ENCODE results near the gene PPP4R2. TPM values are rescaled to one million over a fixed set of nuclear protein-coding genes. Genes with fewer than 3 reads are reported as not detected.
A peak's percentile ranks its signal among the peaks of the same experiment; 100 is the strongest.

The PPP4R2 gene
- total RNA-seq, 1 donor: 105 TPM

DNA sequence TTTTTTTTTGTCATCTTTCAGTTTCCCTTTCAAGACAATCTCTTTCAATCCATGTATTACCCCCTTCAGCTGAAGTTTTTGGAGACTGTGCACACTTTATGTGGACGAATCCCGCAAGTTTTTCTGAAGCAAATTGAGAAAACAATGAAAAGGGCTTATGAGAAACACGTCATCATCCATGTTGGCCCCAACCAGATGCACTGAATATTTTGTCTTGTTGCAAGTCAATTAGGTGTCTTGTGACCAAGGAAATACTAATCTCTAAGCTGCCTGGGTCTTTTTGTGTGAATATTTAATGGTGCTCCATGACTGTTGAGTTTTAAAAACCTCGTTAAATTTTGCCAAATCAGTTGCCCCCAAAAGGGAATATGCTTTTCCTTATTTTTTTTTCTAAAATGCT, 21.7 kb upstream of the PPP4R2 start:
- H3K4me3 ChIP-seq (ENCODE audit: low read depth, low read length): no peak overlapping the region
- TF ChIP-seq, protein P1, sequence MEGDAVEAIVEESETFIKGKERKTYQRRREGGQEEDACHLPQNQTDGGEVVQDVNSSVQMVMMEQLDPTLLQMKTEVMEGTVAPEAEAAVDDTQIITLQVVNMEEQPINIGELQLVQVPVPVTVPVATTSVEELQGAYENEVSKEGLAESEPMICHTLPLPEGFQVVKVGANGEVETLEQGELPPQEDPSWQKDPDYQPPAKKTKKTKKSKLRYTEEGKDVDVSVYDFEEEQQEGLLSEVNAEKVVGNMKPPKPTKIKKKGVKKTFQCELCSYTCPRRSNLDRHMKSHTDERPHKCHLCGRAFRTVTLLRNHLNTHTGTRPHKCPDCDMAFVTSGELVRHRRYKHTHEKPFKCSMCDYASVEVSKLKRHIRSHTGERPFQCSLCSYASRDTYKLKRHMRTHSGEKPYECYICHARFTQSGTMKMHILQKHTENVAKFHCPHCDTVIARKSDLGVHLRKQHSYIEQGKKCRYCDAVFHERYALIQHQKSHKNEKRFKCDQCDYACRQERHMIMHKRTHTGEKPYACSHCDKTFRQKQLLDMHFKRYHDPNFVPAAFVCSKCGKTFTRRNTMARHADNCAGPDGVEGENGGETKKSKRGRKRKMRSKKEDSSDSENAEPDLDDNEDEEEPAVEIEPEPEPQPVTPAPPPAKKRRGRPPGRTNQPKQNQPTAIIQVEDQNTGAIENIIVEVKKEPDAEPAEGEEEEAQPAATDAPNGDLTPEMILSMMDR (IDR thresholded peaks at IDR 0.05; ENCODE audit: insufficient read depth, low read depth, low read length): no peak
- DNase-seq (ENCODE audit: low read depth): no peak

DNA sequence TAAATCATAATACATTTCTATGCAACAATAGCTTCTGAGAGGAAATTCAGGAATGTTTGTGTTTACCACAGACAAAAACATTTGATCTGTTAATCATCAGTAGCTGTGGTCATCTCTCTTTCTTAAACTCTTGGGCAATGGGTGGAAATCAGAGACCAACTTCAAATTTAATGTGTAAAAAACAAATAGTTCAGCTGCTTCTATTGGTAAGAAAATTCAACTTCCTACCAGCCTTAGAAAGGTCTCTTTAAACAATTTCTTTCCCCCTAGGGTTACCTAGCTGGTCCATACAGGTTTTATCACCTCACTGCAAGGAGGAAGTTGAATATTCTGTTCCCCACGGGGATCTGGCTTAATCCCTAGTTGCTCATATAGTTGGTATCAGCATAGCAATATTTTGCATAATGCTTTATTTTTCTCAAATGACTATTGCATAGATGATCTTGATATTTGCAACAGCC, 20.3 kb upstream of the PPP4R2 start:
- peak; percentile 66 for DNase-seq (ENCODE audit: low read depth)
- no peak overlapping the region for H3K4me3 ChIP-seq (ENCODE audit: low read depth, low read length)
- TF ChIP-seq, protein P1 (IDR thresholded peaks at IDR 0.05; ENCODE audit: insufficient read depth, low read depth, low read length): no peak

DNA sequence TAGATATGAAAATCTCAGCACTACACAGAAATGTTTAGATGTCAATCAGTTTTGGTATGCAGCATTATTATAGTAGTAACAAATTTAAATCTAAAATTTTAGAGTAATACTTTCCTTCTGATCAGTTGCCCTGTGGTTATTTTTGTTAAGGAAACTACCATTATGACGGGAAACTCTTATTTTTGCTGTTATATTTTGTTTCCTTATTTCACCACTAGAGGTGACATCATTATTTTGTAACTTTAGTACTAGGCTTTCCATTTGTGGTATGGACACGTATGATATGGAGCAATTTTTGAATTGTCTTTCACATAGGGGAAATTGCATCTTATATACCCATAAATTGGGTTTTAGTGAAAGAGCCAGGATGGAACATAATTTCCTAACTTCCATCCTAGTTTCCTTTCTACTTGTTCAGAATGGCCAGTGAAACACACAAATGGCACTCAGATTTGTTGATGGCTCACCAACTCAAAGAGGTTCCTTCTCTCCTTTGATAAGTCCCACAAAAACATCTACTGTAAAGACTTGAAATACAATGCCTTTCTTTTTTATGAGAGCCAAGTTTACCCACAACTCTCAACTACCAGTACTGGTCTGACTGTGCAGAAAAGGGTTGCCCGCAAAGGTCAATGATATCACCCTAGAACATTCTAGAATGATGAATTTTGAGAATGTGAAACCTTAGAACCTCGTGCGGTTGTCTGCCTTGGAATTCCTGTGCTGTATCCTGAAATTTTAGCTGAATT, 19.4 kb upstream of the PPP4R2 start:
- TF ChIP-seq, protein P1 (IDR thresholded peaks at IDR 0.05; ENCODE audit: insufficient read depth, low read depth, low read length): no peak
- peak; percentile 47 for DNase-seq (ENCODE audit: low read depth)
- H3K4me3 ChIP-seq (ENCODE audit: low read depth, low read length): no peak overlapping the region

DNA sequence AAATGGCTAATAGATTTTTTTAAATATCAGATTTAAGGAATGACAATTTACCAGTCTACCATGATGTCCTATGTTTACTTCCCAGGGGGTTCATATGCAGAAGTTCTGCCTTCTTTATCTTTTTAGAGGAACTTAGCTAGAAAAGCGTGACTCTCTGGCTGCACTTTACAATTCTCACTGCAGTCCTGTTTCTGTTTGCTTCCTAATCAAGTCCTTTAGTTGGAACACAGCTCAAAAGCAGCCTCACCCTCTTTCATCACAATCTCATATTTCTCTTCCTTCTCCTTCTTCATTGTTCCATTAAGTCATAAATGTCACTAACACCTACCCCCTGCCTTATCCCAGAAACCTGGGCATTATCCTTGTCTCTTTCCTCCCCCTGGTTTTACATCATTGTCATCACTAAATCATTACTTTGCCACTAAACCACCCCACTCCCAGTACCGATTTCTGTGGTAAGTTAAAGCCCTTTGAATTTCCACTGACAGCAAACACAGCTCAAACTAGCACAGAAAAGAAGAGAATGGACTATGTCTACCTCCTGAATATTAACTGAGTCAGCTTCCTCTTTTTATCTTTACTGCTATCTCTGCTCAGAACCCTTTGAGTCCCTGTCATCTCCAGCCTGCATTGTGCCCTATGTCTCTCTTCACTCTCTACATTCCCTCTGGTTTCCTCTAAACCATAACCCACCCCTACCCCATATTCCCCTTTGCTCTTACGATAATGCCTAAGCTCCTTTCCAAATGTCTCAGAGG, 13.8 kb upstream of the PPP4R2 start:
- TF ChIP-seq, protein P1 (IDR thresholded peaks at IDR 0.05; ENCODE audit: insufficient read depth, low read depth, low read length): no peak
- DNase-seq (ENCODE audit: low read depth): no peak

DNA sequence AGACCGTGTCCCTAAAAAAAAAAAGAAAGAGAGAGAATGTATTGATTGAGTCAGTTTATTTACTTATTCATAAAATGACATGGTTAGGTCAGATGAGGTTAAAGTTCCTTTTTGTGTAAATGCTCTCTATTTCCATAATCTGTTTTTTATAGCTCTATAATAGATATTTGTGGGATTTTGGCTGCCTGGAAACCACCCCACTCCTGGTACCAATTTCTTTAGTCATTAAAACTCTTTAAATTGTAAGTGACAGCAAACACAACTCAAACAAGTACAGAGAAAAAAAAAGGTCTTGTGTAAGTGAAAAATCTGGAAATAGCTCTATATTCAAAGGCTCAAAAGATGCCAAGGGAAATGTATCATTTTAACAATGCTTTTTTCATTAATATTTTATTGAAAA, 11.0 kb upstream of the PPP4R2 start:
- TF ChIP-seq, protein P1 (IDR thresholded peaks at IDR 0.05; ENCODE audit: insufficient read depth, low read depth, low read length): no peak
- no peak overlapping the region for H3K4me3 ChIP-seq (ENCODE audit: low read depth, low read length)
- no peak for DNase-seq (ENCODE audit: low read depth)

More for the DNA sequence above, 13.8 kb upstream of the PPP4R2 start:
- H3K4me3 ChIP-seq (ENCODE audit: low read depth, low read length): no peak overlapping the region

DNA sequence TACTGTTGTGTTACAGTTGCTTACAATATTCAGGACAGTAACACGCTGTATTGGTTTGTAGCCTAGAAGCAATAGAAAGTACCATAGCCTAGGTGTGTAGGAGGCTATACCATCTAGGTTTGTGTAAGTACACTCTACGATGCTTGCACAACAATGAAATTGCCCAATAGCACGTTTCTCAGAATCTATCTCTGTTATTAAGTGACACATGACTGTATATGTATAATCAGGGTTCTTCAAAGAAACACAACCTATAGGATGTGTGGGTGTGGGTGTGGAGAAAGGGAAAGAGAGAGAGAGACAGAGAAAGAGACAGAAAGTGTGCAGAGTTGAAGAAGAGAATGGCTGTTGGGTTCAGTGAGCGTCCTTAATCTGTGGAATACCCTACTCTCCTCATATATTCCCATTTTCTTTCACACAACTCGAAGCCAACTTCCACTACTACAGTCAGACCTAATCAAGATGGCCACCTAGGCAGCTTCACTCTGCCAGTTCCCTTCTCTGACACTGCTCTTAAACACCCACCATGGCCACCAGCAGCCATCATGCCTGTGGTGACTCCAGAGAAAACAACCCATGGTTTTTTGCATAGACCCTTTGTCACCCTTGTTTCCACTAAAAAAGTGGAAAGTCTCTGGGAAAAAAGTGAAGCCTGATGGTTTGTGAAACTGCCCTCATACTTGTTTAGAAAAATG, 5.8 kb upstream of the PPP4R2 start:
- no peak for DNase-seq (ENCODE audit: low read depth)
- TF ChIP-seq, protein P1 (IDR thresholded peaks at IDR 0.05; ENCODE audit: insufficient read depth, low read depth, low read length): no peak

More for the DNA sequence above, 5.8 kb upstream of the PPP4R2 start:
- no peak overlapping the region for H3K4me3 ChIP-seq (ENCODE audit: low read depth, low read length)

Data from fibroblast of villous mesenchyme (primary cell).